ENCODE results near the gene GINS2. TPM values are rescaled to one million over a fixed set of nuclear protein-coding genes. Genes with fewer than 3 reads are reported as not detected.

GINS2 gene
- total RNA-seq, 1 experiment from 2014 or later, result 12.0 TPM

- TF ChIP-seq TCF7L2 (IDR thresholded peaks at IDR 0.05; ENCODE audit: low read depth, low read length) (no peak), SIN3A (IDR thresholded peaks at IDR 0.05; ENCODE audit: borderline replicate concordance, insufficient read depth, low read depth, low read length) (no peak), REST (IDR thresholded peaks at IDR 0.05; ENCODE audit: insufficient read depth in 1 of 2, low read depth in 2 of 2, low read length in 1 of 2) (no peak), POLR2AphosphoS5 (IDR thresholded peaks at IDR 0.05; ENCODE audit: low read depth, low read length) (0 out of 2 replicates have a peak, but pooled peaks have one; percentile 44)
- TF ChIP-seq, protein P1, sequence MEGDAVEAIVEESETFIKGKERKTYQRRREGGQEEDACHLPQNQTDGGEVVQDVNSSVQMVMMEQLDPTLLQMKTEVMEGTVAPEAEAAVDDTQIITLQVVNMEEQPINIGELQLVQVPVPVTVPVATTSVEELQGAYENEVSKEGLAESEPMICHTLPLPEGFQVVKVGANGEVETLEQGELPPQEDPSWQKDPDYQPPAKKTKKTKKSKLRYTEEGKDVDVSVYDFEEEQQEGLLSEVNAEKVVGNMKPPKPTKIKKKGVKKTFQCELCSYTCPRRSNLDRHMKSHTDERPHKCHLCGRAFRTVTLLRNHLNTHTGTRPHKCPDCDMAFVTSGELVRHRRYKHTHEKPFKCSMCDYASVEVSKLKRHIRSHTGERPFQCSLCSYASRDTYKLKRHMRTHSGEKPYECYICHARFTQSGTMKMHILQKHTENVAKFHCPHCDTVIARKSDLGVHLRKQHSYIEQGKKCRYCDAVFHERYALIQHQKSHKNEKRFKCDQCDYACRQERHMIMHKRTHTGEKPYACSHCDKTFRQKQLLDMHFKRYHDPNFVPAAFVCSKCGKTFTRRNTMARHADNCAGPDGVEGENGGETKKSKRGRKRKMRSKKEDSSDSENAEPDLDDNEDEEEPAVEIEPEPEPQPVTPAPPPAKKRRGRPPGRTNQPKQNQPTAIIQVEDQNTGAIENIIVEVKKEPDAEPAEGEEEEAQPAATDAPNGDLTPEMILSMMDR (IDR thresholded peaks at IDR 0.05), result no peak
- POLR2A ChIA-PET, result no interaction called here
- intact Hi-C loops (cut with micrococcal nuclease; ENCODE audit: unreplicated experiment), result loop anchor here (5.0 kb wide), 1 partner anchor 41 kb away; no protein-coding TSS in a partner anchor
- Histone ChIP-seq H3K27ac (ENCODE audit: low read length) (no peak overlapping the region), H3K27me3 (ENCODE audit: control insufficient read depth, insufficient read depth, low read length) (no peaks in the 10 kb centered on the region), H3K36me3 (ENCODE audit: control insufficient read depth, insufficient read depth, low read length) (peaks cover 13% of the 10 kb centered on the region), H3K4me1 (ENCODE audit: control insufficient read depth, insufficient read depth, low read length) (peaks cover 22% of the 10 kb centered on the region), H3K9me3 (ENCODE audit: control insufficient read depth, insufficient read depth, low read depth, low read length) (no peaks in the 10 kb centered on the region), H3K4me3 (ENCODE audit: low read depth in 2 of 2, low read length in 2 of 2) (no peak overlapping the region)
- no TSS peak for BruUV-seq (replicated peaks)
- CTCF ChIA-PET, result no interaction called here
- ATAC-seq (no peak), DNase-seq (ENCODE audit: low read depth, low spot score) (no peak)
- in situ Hi-C loops (cut with HindIII; ENCODE audit: low pct_unique_long_range_greater_than_20kb, low sequenced_read_pairs), result no loop called here
These were observed 12.3 kb downstream of the GINS2 start for GRCh38 chr16:85676466-85676865.

DNA sequence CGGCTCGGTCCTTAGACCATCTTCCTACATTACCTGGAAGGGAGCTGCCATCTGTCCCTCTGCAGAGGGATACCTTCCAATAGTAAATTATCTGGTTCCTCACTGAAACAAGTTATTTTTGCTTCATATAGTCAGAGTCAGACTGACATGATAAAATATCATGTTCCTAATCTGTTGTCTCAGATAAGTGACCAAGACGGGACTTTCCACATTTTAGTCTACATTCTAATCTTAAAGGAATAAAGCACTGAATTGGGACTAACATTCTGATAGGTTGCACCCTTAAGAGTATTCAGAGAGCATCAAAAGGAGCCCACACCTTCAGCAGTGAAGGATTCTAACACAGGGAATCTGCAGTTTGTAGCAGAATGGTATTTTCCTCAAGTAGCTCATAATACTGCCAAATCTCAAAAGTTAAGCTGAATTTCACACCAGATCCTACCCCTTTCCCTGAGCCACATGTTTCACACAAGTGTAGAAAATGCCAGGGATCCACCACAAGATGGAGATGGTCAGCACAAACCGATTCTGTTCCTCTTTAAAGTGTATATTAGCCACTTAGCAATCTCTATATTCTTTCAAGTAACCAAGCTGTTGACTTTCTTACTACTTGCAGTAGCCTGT lies 13.4 kb downstream of the GINS2 start:
- DNase-seq (ENCODE audit: low read depth, low spot score) (no peak), ATAC-seq (peak; percentile 54; the same call in 1 of the 2 replicates)
- H3K4me3 ChIP-seq (ENCODE audit: low read depth in 2 of 2, low read length in 2 of 2), result no peak overlapping the region
- intact Hi-C loops (cut with micrococcal nuclease; ENCODE audit: unreplicated experiment), result loop anchor here (5.0 kb wide), 1 partner anchor 42 kb away; no protein-coding TSS in a partner anchor
- no peaks in the 10 kb centered on the region for H3K27me3 ChIP-seq (ENCODE audit: control insufficient read depth, insufficient read depth, low read length)
- TF ChIP-seq POLR2AphosphoS5 (IDR thresholded peaks at IDR 0.05; ENCODE audit: low read depth, low read length), result no peak; the same call in 1 of the 2 replicates
- TF ChIP-seq REST (IDR thresholded peaks at IDR 0.05; ENCODE audit: insufficient read depth in 1 of 2, low read depth in 2 of 2, low read length in 1 of 2), result no peak
- no peak for TF ChIP-seq TCF7L2 (IDR thresholded peaks at IDR 0.05; ENCODE audit: low read depth, low read length)
- TF ChIP-seq, protein P1 (IDR thresholded peaks at IDR 0.05), result peak; percentile 52; the same call in 1 of the 2 replicates
- TF ChIP-seq SIN3A (IDR thresholded peaks at IDR 0.05; ENCODE audit: borderline replicate concordance, insufficient read depth, low read depth, low read length), result no peak
- H3K9me3 ChIP-seq (ENCODE audit: control insufficient read depth, insufficient read depth, low read depth, low read length), result no peaks in the 10 kb centered on the region
- no TSS peak for BruUV-seq (replicated peaks)
- H3K4me1 ChIP-seq (ENCODE audit: control insufficient read depth, insufficient read depth, low read length), result peaks cover 22% of the 10 kb centered on the region
- H3K36me3 ChIP-seq (ENCODE audit: control insufficient read depth, insufficient read depth, low read length), result peaks cover 13% of the 10 kb centered on the region
- H3K27ac ChIP-seq (ENCODE audit: low read length), result no peak overlapping the region
- in situ Hi-C loops (cut with HindIII; ENCODE audit: low pct_unique_long_range_greater_than_20kb, low sequenced_read_pairs), result no loop called here
- POLR2A ChIA-PET, result no interaction called here
- CTCF ChIA-PET, result interaction anchor here (0.6 kb wide), 1 partner anchor 321 kb away, joined by 8 read pairs; no protein-coding TSS in a partner anchor
